Left forelimb (tissue), 1 donor: ENCODE measurements around the gene TP53BP1.

Experiments used
- DNase-seq: peaks from one replicate; pipeline ENCODE4 v3.0.0-alpha.2; 2018; ENCODE audit warnings: low spot score

The TP53BP1 gene

GRCh38 chr15:43518197-43518761 lies 25.3 kb upstream of the TP53BP1 start:
- DNase-seq = no peak

- DNase-seq = peak; percentile 90
These were observed 24.6 kb upstream of the TP53BP1 start, which contains the start of gene MAP1A for GRCh38 chr15:43517354-43518196. Gene MAP1A (plus strand): TSS chr15:43517608. CDS start chr15:43521474, 3,866 bp downstream.

- no peak for DNase-seq
These were observed 23.9 kb upstream of the TP53BP1 start for GRCh38 chr15:43516801-43517353.

DNA sequence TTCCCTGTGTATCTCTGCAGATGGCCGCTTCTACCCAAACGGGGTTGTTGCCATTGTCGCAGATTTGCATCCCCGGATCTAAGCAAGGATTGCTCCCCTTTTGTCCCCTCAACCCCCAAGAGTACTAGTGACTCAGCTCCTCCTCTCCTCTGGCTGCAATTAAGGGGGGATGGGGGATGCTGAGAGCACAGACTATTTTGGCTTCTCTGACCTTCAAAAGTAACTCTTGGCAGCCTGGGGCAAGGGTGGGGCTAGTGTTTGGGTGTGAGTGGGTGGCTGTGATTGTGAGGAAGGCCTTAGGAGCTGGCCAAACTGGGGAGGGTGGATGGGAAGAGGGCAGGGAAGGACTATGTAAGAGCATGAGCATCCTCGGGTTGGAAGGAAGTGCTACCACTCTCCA lies 23.2 kb upstream of the TP53BP1 start:
- no peak for DNase-seq

DNA sequence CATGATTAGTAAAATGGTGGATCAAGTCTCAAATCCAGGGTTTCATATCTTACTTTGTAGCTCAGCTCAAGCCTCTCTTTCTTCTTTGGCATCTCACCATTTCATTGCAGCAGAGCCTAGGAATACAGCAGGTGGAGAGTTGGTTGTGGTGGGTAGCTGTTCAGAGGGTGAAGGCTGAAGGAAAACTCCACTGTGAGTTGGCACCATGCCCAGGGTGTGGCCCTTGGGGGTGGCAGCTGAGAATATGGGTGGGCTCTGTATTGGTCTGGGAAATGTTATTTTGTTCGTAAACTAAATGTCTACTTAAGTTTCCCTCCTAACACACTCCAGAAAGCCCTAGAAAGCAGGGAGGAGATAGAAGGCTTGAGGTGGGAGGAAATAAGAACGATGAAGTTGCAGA lies 22.8 kb upstream of the TP53BP1 start:
- DNase-seq = no peak

GRCh38 chr15:43514241-43515057 lies 21.5 kb upstream of the TP53BP1 start:
- DNase-seq = peak; percentile 87

GRCh38 chr15:43513550-43513949 lies 20.6 kb upstream of the TP53BP1 start:
- no peak for DNase-seq

DNA sequence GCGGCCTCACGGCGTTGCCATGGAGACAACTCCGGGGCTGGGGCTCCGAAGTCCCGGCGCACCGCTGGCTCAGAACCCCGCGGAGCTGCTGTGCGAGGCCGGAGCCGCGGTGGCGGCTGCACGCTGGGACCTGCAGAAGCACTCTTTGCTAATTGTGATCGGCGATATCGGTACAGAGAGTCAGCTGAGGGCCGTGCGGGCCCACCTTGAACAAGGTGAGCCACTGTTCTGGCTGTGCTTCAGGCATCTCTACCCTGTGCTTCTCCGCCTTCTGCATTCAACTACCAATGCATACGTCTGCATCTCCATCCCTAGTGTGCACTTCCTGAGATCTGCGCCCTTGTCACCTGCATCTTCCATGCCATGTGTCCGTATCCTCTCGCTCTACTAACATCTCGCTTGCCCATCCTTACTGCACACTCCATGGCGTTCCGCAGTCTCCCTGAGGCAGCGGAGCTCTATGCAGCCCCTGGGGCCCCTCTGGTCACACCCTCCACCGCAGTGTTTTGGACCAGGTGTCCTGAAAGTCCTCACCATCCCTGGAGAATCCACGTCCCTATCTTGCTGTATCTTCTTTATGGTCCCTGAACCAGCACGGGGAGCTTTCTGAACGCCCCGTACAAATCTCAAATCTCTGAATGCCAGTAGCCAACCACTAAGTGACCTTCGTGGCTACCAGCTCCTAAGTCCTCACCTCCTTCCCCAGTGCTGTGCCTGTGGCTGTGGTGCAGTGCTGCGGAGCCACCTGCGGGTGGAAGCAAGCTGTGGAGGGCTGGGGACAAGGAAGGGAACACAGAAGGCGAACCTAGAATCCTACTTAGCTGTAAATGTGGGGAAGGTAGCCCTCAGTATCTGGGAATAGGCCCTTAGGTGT lies 18.3 kb upstream of the TP53BP1 start:
- no peak for DNase-seq

GRCh38 chr15:43510200-43511011 lies 17.4 kb upstream of the TP53BP1 start:
- peak; percentile 98 for DNase-seq

GRCh38 chr15:43509660-43510199 lies 16.8 kb upstream of the TP53BP1 start:
- no peak for DNase-seq

DNA sequence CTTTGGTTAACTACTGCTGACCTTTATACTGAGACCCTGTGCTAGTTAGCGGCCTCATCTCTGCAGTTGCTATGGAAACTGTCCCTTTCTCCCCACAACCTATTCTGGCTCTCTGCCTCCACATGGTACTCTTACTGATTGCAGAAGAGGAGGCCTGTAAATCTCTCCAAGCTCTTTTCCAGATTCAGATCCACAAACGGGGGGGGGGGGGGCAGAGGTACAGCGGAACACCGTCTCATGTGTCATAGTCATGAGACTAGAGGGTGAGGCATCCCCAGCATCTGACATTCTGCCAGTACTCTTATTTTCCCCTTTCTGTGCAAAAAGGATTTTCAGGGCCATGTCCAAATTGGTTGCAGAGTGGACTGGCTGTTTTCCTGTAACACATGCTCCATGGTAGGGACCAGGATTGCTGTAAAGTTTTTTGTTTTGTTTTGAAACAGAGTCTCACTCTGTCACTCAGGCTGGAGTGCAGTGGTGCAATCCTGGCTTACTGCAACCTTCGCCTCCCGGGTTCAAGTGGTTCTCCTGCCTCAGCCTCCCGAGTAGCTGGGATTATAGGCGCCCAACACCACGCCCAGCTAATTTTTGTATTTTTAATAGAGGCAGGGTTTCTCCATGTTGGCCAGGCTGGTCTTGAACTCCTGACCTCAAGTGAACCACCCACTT lies 16.2 kb upstream of the TP53BP1 start:
- no peak for DNase-seq

DNA sequence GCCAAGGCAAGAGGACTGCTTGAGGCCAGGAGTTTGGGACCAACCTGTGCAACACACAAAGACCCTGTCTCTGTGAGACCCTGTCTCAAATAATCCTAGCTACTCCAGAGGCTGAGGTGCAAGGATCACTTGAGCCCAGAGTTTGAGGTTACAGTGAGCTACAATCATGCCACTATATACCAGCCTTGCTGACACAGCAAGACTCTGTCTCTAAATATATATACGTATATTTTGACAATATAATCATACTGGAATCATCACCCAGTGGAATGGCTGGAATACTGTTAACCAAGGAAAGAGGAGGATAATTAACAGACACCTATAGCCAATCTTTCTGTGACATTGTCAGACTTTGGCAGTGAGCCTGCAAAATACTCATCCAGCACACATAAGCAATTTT lies 15.5 kb upstream of the TP53BP1 start:
- no peak for DNase-seq

GRCh38 chr15:43505738-43506137 lies 12.8 kb upstream of the TP53BP1 start:
- no peak for DNase-seq

- DNase-seq = no peak
These were observed 6.7 kb upstream of the TP53BP1 start for GRCh38 chr15:43499635-43500034.

DNA sequence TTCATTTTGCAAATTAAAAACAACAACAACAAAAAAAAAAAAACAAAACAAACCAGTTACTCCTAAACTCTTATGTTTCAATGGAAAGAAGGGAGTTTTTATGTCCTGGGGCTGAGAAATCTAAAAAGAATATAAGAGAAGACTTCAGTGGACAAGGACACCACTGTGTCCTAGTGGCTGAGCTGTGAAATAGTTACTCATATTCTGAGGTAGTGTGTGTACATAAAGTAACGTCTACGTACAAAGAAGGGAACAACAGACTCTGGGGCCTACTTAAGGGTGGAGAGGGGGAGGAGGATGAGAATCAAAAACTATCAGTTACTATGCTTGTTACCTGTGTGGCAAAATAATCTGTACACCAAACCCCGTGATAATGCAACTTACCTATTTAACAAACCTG lies 6.0 kb upstream of the TP53BP1 start:
- no peak for DNase-seq

DNA sequence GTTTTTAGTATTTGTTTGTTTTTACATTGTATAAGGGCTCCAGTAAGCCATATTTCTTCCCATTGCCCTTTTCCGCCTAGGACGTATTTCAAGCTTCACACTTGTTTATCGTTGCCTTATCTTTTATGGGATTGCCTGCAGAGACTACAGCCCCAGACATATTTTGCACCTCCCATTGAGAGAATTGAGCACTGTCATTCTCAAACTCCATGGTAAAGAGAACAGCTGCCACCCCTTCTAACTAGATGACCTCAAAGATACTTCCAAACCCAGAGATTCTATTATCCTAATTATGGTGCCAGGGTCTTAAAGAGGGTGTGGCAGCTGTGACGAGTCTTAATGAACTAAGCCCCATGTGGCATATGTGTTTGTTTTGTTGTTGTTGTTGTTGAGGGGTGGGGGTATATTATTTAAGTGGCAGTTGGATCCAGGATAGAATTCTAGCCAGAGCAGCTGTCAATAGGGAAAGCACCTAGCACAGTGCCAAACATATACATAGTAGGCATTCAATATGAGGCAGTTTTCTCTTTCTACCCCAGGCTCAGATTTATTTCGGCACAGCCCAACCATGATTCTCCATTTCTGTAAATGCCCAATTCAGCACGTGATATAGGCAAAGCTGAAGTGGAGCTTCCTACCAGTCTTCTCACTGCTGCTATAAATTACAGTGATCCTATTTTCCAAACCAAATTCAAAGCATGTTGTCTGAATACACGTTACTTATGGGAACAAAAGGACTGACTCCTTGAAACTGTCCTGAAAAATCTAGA lies 932 bp upstream of the TP53BP1 start:
- no peak for DNase-seq

DNA sequence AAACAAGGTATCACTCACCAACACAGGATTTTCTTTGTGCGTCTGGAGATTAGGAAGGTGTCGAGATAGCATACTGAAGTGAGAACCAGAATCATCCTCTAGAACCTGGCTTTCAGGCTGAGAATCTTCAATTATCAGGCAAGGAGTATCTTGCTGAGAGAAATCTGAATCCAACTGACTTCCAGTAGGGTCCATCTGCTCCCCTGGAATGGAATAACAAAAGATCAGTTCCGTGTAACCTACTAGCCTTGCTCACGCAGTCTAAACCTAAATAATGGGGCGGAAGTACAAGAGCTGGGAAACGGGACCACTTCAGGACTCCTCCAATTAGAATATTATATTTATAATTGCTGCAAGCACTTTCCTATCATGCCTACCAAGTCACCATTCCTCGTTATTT lies 690 bp downstream of the TP53BP1 start:
- no peak for DNase-seq

DNA sequence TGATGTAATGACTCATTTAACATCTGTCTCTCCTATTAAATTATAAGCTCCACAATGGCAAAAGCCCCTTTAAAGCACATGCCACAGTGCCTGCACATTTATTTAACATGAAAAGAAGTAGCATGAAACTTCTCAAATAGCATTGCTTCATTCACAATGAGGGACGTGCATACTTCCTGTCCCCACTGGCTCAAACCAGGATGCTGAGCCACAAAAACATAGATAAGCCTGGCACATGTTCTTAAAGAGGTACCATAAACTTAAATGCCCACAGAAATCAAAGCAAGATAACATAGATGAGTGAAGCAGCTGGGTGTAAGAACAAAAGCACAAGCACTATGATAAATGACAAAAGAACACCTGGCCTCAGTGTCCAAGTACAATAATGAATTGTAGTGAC lies 3.8 kb downstream of the TP53BP1 start:
- DNase-seq = no peak

- DNase-seq = no peak
These were observed 4.2 kb downstream of the TP53BP1 start for GRCh38 chr15:43488790-43489189.
